HG03342 (cell line): Measurements from ENCODE around the gene DBI.
"Not testable (repeated sequence)": the region's sequence is repeated elsewhere in the genome, so short reads cannot be mapped to it uniquely, and the experiment has no call there.

Experiments
- ATAC-seq: cut with Tn5 transposase; IDR thresholded peaks from one replicate; pipeline ENCODE4 v1.9.1; 2021; ENCODE audit warnings: mild to moderate bottlenecking, moderate library complexity; ENCODE audit not compliant: unreplicated experiment

Gene DBI

DNA sequence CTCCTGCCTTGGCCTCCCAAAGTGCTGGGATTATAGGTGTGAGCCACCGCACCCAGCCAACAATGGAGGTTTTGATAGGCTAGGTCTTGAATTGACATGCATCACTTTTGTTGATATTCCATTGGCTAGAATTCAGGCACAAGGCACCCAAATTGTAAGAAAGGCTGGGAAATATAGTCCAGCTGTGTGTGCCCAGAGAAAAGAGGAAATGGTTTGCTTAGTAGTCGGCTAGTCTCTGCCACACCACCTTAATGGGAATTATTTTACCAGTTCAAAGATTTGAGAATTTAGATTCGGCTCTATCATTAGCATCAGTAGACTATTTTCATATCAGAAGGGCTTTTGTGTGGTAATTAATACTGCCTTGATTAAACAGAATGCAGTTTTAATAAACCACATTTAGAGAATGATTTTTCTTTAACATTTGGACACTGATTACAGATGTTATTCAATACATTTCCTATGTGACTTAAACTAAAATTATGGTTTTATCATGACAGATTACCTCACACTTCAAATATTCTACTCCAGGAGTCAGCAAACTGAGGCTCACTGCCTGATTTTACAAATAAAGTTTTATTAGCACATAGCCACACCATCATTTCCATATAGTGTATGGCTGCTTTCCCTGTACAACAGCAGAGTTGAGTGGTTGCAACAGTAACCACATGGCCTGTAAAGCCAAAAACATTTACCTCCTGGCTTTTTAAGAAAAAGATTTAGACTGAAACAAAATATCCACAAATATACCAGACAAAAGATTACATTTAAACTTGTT lies 27.4 kb downstream of the DBI start:
- no peak for ATAC-seq

DNA sequence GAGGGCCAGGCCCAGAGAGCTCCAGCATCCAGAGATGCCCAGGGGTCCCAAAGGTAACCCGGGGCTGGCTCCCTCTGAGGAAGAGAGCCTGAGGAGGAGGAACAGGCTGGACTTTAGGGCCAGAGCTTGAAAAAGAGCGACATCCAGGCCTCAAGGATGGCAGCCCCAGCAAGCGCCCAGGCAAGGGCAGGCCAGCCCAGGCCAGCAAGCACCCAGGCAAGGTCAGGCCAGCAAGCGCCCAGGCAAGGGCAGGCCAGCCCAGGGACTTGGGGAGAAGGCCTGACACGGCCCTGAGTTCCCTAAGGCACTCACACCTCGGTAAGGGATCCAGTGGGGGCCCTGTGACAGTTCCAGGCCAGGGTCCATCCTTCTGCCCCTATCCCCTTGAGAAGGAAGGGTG lies 30.4 kb downstream of the DBI start:
- ATAC-seq: no peak

DNA sequence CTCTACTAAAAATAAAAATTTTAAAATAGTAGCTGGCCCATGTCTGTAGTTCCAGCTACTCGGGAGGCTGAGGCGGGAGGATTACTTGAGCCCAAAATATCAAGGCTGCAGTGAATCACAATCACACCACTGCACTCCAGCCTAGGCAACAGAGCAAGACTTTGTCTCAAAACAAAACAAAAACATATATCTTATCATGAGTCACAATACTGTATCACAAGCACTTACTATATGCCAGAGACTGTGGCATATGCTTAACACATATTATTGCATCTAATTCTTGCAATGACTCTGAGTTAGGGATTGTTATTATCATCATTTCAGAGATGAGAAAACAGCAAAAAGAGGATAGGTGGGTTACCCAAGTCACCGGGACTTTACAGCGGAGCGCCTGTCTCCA lies 35.3 kb downstream of the DBI start:
- ATAC-seq: no peak

DNA sequence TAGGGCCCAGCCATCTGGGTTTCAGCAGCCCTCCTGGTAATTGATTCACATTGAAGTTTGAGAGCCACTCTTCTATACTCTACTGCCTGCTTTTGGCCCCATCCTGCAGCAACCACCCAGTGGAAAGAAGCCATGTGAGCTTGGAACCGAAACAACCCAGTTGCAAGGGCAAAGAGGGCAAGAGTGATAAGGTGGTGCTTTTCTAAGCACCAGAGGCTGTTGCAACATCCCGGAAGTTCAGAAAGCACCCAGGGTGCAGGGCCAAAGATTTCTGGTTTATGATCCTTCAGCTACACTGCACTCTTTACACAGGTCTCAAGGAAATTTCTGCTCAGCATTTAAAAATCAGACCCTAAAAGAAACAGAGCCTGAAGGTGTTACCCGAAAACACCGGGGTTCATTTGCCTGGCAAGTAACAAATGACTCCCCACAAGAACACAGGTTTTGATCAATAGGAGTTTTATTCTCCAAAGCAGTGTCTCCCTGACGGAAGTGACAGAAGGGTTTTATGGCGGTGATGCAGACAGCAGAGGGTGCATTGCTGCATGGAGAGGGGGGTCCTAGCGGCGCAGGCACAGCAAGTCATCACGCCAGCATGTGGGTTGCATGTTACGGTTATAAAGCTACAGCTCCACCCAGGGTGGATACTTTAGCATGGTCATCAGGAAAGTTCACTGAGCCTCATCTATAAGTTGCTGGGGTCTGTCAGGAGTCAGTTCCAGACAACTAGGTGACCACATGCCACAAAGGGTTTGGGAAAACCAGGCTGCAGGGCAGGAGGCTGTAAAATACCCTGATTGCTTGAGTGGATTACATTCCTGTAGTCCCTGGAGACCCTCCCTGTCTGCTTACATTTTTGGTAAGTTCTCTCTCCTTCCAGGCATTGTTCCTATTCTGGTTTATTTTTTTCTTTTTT lies 36.1 kb downstream of the DBI start:
- ATAC-seq: no peak

DNA sequence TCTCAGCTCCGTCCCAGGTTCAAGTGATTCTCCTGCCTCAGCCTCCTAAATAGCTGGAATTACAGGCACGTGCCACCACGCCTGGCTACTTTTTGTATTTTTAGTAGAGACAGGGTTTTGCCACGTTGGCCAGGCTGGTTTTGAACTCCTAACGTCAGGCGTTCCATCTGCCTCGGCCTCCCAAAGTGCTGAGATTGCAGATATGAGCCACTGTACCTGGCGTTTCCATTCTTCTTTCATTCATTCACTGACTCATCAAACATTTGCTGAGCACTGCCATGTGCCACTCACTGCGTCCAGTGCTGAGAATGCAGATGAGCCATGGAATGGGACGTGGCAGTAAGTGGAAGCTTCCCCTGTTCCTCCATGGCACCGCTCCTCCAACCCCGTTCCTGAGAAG lies 36.8 kb downstream of the DBI start:
- not testable (repeated sequence) for ATAC-seq

DNA sequence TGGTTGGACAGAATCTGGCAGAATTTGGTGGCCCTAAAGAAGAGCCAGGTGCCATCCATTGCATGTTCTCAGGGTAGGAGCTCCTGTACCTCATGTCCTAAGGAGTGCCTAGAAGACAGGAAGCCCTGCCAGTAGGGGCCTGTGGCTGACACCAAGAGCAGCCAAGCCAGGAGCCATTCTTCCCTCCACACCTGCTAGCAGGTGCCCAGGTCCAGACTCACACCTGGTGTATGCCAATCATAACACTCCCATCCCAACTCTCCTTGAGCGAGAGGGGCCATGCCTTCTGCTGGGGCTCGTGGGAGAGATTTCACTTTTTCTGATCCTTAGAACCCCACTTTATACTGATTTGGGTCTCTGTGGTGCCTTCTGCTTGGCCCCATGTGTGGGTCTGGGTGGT lies 38.4 kb downstream of the DBI start:
- no peak for ATAC-seq

DNA sequence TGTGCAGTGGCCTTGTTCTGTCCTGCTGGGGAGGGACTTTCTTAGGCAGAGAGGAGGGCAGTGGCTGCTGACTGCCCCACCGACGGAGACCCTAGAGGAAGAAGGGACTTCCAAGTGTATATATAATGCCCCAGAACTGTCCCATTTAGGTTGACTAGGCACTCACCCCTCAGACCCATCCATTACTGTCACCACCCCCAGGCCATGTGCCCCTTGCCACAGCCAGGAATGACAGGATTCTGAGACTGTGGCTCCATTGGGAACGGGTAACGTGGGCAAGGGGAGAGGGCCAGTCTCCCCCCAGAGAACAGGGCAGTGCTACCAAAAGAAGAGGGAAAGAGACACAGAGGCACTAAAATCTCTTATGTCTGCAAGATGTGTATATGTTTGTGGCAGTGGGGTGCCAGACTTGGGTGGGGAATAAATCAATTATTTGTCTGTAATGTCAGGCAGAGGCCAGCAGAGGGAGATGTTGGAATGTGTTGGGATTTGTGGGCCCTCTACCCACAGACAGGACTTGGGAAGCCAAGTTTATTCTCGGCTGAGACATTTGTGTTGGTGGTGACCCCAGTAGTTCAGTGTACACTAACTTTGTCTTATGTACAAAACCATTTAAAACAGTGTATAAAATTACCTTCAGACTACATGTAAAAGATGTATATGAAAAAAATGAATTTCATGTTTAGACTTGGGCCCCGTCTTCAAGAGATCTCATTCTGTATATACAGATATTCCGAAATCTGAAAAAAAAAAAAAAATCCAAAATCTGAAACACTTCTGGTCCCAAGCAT lies 40.8 kb downstream of the DBI start:
- no peak for ATAC-seq

DNA sequence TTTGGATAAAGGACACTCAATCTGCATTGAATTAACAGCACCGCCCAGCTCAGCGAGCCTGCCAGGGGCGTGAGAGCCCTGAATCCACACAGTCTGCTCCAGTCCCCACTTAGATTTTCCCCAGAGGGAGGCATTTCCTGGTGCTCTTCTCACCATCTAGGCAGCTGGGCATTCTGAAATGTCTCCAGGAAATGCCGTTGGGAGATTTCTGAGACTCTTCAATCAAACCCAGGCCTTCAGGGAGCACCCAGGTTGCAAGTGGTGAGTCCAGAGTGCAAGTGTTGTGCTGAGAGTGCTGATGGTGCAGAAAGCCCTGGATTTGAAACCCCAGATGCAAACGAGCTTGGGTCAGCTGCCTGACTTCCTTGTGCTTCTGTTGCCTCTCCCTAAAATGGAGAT lies 41.4 kb downstream of the DBI start:
- no peak for ATAC-seq

DNA sequence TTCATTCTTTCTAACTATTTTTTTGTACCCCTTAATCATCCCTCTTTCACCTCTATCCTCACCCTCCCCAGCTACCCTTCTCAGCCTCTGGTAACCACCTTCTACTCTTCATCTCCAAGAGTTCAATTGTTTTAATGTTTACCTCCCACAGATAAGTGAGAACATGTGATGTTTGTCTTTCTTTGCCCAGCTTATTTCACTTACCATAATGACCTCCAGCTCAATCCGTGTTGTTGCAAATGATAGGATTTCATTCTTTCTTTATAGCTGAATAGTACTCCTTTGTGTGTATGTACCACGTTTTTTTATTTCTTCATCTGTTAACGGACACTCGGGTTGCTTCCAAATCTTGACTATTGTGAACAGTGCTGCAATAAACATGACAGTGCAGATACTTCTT lies 42.7 kb downstream of the DBI start:
- no peak for ATAC-seq

DNA sequence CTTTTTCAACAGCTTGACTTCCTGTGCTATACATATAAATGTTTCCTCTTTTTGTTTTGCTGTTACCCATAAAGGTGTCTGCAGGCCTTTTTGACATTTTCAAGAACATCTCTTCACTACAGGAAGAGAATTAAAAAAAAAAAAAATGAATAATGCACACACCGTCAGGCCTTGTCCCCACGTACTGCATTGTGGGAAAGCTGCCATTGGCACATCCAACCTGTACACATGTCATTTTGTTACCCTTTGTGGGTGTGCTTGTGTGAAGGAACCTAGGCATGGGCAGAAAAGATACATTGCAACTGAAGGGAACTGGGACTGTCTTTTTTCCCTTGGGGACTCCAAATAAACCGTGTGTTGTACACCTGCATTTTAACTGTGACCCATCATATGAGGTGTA lies 48.1 kb downstream of the DBI start:
- no peak for ATAC-seq

DNA sequence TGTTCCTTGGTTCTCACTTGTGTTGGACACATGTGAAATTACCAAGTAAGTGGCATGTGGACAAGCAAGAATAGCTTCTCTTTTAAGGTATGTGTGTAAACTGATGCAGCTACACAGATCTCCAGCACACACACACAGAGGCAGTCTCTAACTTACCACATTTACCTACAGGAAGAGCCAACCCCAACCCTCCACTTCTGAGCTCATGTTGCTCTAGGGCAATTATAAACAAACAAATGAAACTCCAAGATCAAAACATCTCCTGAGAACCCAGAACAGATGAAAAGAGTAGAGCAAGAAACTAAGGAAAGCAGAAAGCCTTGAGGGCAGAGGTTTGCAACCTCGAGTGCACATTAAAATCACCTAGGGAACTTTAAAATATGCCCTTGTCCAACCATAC lies 48.9 kb downstream of the DBI start:
- no peak for ATAC-seq

DNA sequence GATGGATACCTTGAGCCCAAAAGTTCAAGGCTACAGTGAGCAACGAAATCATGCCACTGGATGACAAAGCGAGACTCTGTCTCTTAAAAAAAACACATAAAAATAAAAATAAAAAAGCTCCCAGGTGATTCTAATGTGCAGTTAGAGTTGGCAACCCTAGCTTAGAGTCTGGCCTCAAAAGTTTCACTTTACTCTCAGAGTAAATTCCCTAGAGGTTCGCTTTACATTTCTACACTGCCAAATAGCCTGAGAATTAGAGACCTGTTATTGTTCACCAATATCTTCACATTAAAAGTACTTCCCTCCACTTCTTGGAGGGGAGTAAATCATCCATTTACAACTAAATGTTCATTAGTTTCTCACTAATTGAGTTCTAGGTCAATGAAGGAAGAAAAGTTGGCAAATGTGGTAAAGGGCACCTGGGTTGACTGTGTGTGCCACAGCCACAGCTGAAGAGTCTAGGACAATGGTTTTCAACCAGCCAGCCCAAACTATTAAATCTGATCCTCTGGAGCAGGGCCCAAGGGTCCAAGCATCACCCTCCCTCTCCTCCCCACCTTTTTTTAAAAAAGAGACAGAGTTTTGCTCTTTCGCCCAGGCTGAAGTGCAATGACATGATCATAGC lies 49.6 kb downstream of the DBI start:
- ATAC-seq: no peak

DNA sequence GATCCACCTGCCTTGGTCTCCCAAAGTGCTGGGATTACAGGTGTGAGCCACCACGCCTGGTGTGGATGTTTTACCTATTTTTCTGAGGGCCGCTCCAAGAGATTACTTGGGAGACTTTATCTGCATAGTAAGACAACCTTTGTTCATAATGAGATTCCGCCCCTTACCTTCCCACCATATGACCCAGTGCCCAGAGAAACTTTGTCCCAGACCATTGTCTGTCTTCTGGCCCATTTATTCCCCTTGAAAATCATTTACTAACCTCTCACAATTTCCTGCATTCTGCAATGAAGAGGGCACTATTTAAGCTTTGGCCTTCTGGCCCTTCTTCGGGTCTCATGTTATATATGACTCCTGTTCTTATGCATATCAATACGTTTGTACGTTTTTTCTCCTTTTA lies 51.1 kb downstream of the DBI start:
- no peak for ATAC-seq

DNA sequence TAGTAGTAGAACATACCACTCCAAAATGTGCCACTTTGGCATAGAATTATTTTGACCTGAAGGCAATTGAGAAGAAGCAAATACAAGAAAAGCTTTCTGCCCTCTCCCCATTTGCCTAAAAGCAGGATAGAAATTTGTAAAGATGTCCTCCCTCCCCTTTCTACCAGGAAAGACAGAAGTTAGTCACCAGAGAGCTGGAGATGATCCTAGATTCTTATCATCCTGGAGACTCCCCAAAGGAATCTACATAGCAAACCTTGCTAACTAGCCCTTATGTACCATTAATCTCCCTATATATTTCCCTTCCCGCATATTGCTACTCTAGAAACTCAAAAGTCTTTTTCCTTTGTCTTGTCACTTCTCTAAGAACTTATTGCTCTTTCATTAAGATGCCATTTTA lies 52.3 kb downstream of the DBI start:
- no peak for ATAC-seq

DNA sequence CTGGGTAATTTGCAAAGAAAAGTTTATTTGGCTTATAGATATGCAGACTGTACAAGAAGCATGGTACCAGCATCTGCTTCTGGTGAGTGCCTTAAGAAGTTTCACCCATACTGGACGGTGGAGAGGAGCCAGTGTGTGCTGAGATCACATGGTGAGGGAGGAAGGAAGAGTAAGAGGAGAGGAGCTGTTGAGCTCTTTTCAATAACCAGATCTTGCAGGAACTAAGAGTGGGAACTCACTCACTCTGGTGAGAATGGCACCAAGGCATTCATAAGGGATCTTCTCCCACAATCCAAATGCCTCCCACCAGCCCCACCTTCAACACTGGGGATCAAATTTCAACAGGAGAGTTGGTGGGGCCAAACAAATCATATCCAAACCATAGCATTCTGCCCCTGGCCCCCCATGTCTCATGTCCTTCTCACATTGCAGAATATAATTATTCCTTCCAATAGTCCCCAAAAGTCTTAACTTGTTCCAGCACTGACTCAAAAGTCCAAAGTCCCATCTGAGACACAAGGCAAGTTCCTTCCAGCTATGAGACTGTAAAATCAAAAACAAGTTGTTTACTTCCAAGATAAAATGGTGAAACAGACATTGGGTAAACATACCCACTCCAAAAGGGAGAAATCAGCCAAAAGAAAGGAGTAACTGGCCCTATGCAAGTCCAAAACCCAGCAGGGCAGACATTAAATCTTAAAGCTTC lies 53.2 kb downstream of the DBI start:
- no peak for ATAC-seq

DNA sequence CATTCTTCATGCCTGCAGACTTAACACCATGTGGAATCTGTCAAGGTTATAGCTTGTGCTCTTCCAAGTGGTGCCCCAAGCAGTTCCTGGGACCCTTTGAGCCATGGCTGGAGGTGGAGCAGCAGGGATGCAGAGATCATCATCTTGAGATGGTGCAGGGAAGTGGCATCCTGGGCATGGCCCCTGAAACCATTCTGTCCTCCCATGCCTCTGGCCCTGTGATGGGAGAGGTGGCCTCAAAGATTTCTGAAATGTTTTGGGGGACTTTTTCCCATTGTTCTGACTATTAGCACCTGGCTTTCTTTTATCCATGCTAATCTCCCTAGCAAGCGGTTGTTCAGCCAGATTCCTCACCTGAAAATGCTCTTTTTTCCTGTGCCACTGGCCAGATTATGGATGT lies 54.5 kb downstream of the DBI start:
- no peak for ATAC-seq

DNA sequence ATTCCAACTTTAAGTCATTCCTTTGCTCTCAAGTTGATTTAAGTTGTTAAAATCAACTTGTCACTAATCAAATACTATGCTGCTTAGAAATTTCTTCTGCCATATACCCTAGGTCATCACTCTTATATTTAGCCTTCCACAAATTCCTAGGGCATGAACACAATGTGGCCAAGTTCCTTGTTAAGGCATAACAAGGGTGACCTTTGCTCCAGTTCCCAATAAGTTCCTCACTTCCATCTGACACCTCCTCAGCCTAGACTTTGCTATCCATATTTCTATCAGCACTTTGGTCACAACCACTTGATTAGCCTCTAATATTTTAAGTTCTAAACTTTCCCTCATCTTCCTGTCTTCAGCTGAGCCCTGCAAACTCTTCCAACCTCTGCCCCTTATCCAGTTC lies 55.0 kb downstream of the DBI start:
- ATAC-seq: no peak
